MM.1S (cell line): ENCODE data around the gene EEF1A1.

Experiments
- EZH2 ChIP-seq: fragments of 300-600 bp; sonication (generic); optimal IDR thresholded peaks from 2 replicates; pipeline ENCODE3; 2017; ENCODE audit warnings: low read depth, mild to moderate bottlenecking, antibody characterized with exemption, low read length, mixed read lengths
- EZH2phosphoT487 ChIP-seq: fragments of 300-600 bp; sonication (generic); IDR thresholded peaks from 2 replicates; pipeline ENCODE4 v1.6.1; 2018; ENCODE audit warnings: antibody characterized with exemption, low read length
- TF ChIP-seq, protein P1 (sequence below): fragments of 300-600 bp; sonication (generic); IDR thresholded peaks from 2 replicates; pipeline ENCODE4 v1.5.1; 2016; ENCODE audit warnings: antibody characterized with exemption, low read length, mixed read lengths

DNA sequence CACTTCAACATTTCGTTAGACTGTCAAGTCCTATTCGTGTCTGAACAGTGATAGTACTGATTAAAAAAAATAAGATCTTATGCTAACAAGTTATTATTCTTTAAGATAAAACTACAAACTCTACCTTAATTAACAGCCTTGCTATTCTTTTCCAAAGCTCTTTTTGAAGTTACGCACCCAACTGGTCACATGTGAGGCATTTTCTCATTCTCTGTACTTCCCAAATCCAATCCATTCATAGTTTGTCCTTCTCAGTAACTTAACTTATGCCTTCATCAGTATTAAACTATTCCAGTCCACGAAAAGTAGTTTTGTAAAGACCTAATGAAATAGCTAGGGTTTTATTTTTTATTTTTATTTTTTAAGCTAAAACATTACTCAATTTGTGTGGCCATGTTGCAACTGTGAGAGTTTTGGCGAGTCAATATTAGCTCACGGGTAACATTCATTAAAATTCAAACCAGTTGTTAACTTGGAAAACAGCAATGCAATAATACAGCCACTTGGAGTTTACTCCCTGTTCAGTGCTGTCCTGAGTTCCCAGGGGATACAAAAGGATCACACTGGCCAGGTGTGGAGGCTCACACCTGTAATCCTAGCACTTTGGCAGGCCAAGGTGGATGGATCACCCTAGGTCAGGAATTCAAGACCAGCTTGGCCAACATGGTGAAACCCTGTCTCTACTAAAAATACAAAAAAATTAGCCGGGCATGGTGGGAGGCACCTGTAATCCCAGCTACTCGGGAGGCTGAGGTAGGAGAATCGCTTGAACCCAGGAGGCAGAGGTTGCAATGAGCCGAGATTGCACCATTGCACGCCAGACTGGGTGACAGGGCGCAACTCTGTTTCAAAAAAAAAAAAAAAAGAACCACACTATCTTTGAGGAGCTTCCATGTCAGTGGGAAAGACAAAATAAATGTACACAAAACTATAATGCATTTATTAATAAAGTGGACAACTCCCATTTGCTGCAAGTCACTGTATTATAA, 27.9 kb upstream of the EEF1A1 start:
- TF ChIP-seq, protein P1, sequence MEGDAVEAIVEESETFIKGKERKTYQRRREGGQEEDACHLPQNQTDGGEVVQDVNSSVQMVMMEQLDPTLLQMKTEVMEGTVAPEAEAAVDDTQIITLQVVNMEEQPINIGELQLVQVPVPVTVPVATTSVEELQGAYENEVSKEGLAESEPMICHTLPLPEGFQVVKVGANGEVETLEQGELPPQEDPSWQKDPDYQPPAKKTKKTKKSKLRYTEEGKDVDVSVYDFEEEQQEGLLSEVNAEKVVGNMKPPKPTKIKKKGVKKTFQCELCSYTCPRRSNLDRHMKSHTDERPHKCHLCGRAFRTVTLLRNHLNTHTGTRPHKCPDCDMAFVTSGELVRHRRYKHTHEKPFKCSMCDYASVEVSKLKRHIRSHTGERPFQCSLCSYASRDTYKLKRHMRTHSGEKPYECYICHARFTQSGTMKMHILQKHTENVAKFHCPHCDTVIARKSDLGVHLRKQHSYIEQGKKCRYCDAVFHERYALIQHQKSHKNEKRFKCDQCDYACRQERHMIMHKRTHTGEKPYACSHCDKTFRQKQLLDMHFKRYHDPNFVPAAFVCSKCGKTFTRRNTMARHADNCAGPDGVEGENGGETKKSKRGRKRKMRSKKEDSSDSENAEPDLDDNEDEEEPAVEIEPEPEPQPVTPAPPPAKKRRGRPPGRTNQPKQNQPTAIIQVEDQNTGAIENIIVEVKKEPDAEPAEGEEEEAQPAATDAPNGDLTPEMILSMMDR, result no peak
- TF ChIP-seq EZH2phosphoT487 (no peak), EZH2 (no peak)
